Ecto neural progenitor cell (in vitro differentiated cells): Measurements from ENCODE around the gene CELF4.
"Not testable (repeated sequence)": the region's sequence is repeated elsewhere in the genome, so short reads cannot be mapped to it uniquely, and the experiment has no call there.

Experiments
- DNase-seq: peaks from one replicate; pipeline ENCODE4 v3.0.0-alpha.2; 2018; ENCODE audit warnings: low spot score

The CELF4 gene

GRCh38 chr18:37390687-37391086, 174.9 kb downstream of the CELF4 start:
- DNase-seq, result no peak

- no peak for DNase-seq
Observed at GRCh38 chr18:37389684-37390368, 175.8 kb downstream of the CELF4 start.

GRCh38 chr18:37389041-37389440, 176.6 kb downstream of the CELF4 start:
- DNase-seq, result no peak

GRCh38 chr18:37388413-37388812, 177.2 kb downstream of the CELF4 start:
- no peak for DNase-seq

GRCh38 chr18:37385846-37386778, 179.5 kb downstream of the CELF4 start:
- no peak for DNase-seq

- DNase-seq, result no peak
Observed at GRCh38 chr18:37383846-37384595, 181.6 kb downstream of the CELF4 start.

GRCh38 chr18:37383036-37383785, 182.4 kb downstream of the CELF4 start:
- no peak for DNase-seq

- DNase-seq, result no peak
Observed at GRCh38 chr18:37381554-37381953, 184.0 kb downstream of the CELF4 start.

- DNase-seq, result no peak
Observed at GRCh38 chr18:37380546-37381110, 185.0 kb downstream of the CELF4 start.

- DNase-seq, result no peak
Observed at GRCh38 chr18:37378336-37379010, 187.1 kb downstream of the CELF4 start.

- no peak for DNase-seq
Observed at GRCh38 chr18:37375181-37375580, 190.4 kb downstream of the CELF4 start.

- no peak for DNase-seq
Observed at GRCh38 chr18:37368110-37368954, 197.3 kb downstream of the CELF4 start.

- no peak for DNase-seq
Observed at GRCh38 chr18:37364237-37364636, 201.4 kb downstream of the CELF4 start.

- DNase-seq, result no peak
Observed at GRCh38 chr18:37362158-37362890, 203.3 kb downstream of the CELF4 start.

- no peak for DNase-seq
Observed at GRCh38 chr18:37361335-37362157, 204.1 kb downstream of the CELF4 start.

GRCh38 chr18:37358061-37358460, 207.5 kb downstream of the CELF4 start:
- DNase-seq, result not testable (repeated sequence)

GRCh38 chr18:37355772-37356171, 209.8 kb downstream of the CELF4 start:
- no peak for DNase-seq

GRCh38 chr18:37351110-37351509, 214.5 kb downstream of the CELF4 start:
- no peak for DNase-seq
